Skin of body (tissue), 2 donors: Measurements from ENCODE around the gene CANT1. TPM values are rescaled to one million over a fixed set of nuclear protein-coding genes. Genes with fewer than 3 reads are reported as not detected.

ENCODE experiments used
- DNase-seq: peaks from one replicate; lab custom pipeline; 2025; lab: John Stamatoyannopoulos, UW
- total RNA-seq: library from RNA; depleted of rRNA; stranded (reverse); fragments of >200 nt; gene quantifications from one replicate; pipeline ENCODE4 v1.2.3, GENCODE V29; 2014

CANT1 gene
- total RNA-seq, 1 donor from 2014 or later, result 17.9 TPM

- no peak for DNase-seq
Observed at GRCh38 chr17:79008666-79009387, 737 bp downstream of the CANT1 start.

GRCh38 chr17:79007504-79008381, 1.8 kb downstream of the CANT1 start:
- DNase-seq, result no peak

GRCh38 chr17:79006794-79007503, 2.6 kb downstream of the CANT1 start:
- no peak for DNase-seq

GRCh38 chr17:79006046-79006445, 3.5 kb downstream of the CANT1 start:
- no peak for DNase-seq

- DNase-seq, result no peak
Observed at GRCh38 chr17:79005063-79005861, 4.3 kb downstream of the CANT1 start.

- DNase-seq, result no peak
Observed at GRCh38 chr17:79003661-79004411, 5.7 kb downstream of the CANT1 start.

GRCh38 chr17:79002796-79003593, 6.6 kb downstream of the CANT1 start:
- no peak for DNase-seq

GRCh38 chr17:79002291-79002690, 7.3 kb downstream of the CANT1 start:
- DNase-seq, result no peak

GRCh38 chr17:79001190-79002020, 8.2 kb downstream of the CANT1 start:
- no peak for DNase-seq

- no peak for DNase-seq
Observed at GRCh38 chr17:79000396-79001189, 9.0 kb downstream of the CANT1 start.

GRCh38 chr17:78999947-79000395, 9.6 kb downstream of the CANT1 start:
- no peak for DNase-seq

- DNase-seq, result no peak
Observed at GRCh38 chr17:78999056-78999768, 10.4 kb downstream of the CANT1 start.

- no peak for DNase-seq
Observed at GRCh38 chr17:78998311-78999055, 11.1 kb downstream of the CANT1 start.

GRCh38 chr17:78997881-78998280, 11.7 kb downstream of the CANT1 start:
- DNase-seq, result no peak

- DNase-seq, result no peak
Observed at GRCh38 chr17:78997231-78997741, 12.3 kb downstream of the CANT1 start.

GRCh38 chr17:78996781-78997201, 12.8 kb downstream of the CANT1 start:
- no peak for DNase-seq
